ENCODE measurements around the gene COL3A1. TPM values are rescaled to one million over a fixed set of nuclear protein-coding genes. Genes with fewer than 3 reads are reported as not detected.

COL3A1 gene
- total RNA-seq, 2 donors from 2014 or later = not detected

GRCh38 chr2:188937228-188938220, 36.6 kb upstream of the COL3A1 start:
- no peaks in the 10 kb centered on the region for H3K9me3 Mint-ChIP-seq
- H3K4me3 Mint-ChIP-seq = no peak overlapping the region
- Histone ChIP-seq H3K36me3 (ENCODE audit: control insufficient read depth, insufficient read depth, low read length) (no peaks in the 10 kb centered on the region), H3K9me3 (ENCODE audit: control insufficient read depth, low read length) (no peaks in the 10 kb centered on the region), H3K27ac (ENCODE audit: low read depth, low read length) (no peak overlapping the region), H3K27me3 (ENCODE audit: control insufficient read depth, insufficient read depth, low read length, poor library complexity, severe bottlenecking) (no peaks in the 10 kb centered on the region), H3K9ac (ENCODE audit: extremely low read depth, low read length, poor library complexity, severe bottlenecking) (no peak overlapping the region), H3K4me1 (ENCODE audit: control insufficient read depth, insufficient read depth, low read length) (no peaks in the 10 kb centered on the region), H3K4me3 (ENCODE audit: low read length) (no peak overlapping the region)
- H3K27me3 Mint-ChIP-seq (ENCODE audit: insufficient read depth) = no peaks in the 10 kb centered on the region
- H3K4me1 Mint-ChIP-seq = no peaks in the 10 kb centered on the region
- H3K36me3 Mint-ChIP-seq (ENCODE audit: low read depth) = no peaks in the 10 kb centered on the region
- no peak overlapping the region for H3K27ac Mint-ChIP-seq
- 78 to 100% methylated on average over 1 of the region's 1 CpG for WGBS, 2 experiments (ENCODE audit: insufficient coverage in 1 of 2, insufficient read length in 1 of 2)
- no peak for DNase-seq
- no peak for TF ChIP-seq CTCF (conservative IDR thresholded peaks at IDR 0.05)

GRCh38 chr2:188940171-188940570, 34.0 kb upstream of the COL3A1 start:
- H3K4me1 ChIP-seq (ENCODE audit: control insufficient read depth, insufficient read depth, low read length) = no peaks in the 10 kb centered on the region
- no peak for TF ChIP-seq CTCF (conservative IDR thresholded peaks at IDR 0.05)
- H3K27ac ChIP-seq (ENCODE audit: low read depth, low read length) = no peak overlapping the region
- no peaks in the 10 kb centered on the region for H3K27me3 ChIP-seq (ENCODE audit: control insufficient read depth, insufficient read depth, low read length, poor library complexity, severe bottlenecking)
- peaks cover 11% of the 10 kb centered on the region for H3K9me3 Mint-ChIP-seq
- no peak overlapping the region for H3K4me3 ChIP-seq (ENCODE audit: low read length)
- no peak overlapping the region for H3K4me3 Mint-ChIP-seq
- H3K4me1 Mint-ChIP-seq = no peaks in the 10 kb centered on the region
- no peaks in the 10 kb centered on the region for H3K27me3 Mint-ChIP-seq (ENCODE audit: insufficient read depth)
- peaks cover 5% of the 10 kb centered on the region for H3K9me3 ChIP-seq (ENCODE audit: control insufficient read depth, low read length)
- no peak overlapping the region for H3K27ac Mint-ChIP-seq
- H3K9ac ChIP-seq (ENCODE audit: extremely low read depth, low read length, poor library complexity, severe bottlenecking) = no peak overlapping the region
- no peaks in the 10 kb centered on the region for H3K36me3 Mint-ChIP-seq (ENCODE audit: low read depth)
- H3K36me3 ChIP-seq (ENCODE audit: control insufficient read depth, insufficient read depth, low read length) = no peaks in the 10 kb centered on the region
- 83 to 96% methylated on average over 4 of the region's 4 CpGs for WGBS, 2 experiments (ENCODE audit: insufficient coverage in 1 of 2, insufficient read length in 1 of 2)
- no peak for DNase-seq

- no peak for DNase-seq
- no peaks in the 10 kb centered on the region for H3K4me1 Mint-ChIP-seq
- no peaks in the 10 kb centered on the region for H3K27me3 Mint-ChIP-seq (ENCODE audit: insufficient read depth)
- no peaks in the 10 kb centered on the region for H3K36me3 Mint-ChIP-seq (ENCODE audit: low read depth)
- no peak overlapping the region for H3K9ac ChIP-seq (ENCODE audit: extremely low read depth, low read length, poor library complexity, severe bottlenecking)
- H3K4me3 Mint-ChIP-seq = no peak overlapping the region
- no peak for TF ChIP-seq CTCF (conservative IDR thresholded peaks at IDR 0.05)
- H3K27ac Mint-ChIP-seq = no peak overlapping the region
- no peaks in the 10 kb centered on the region for H3K27me3 ChIP-seq (ENCODE audit: control insufficient read depth, insufficient read depth, low read length, poor library complexity, severe bottlenecking)
- H3K4me1 ChIP-seq (ENCODE audit: control insufficient read depth, insufficient read depth, low read length) = no peaks in the 10 kb centered on the region
- H3K27ac ChIP-seq (ENCODE audit: low read depth, low read length) = no peak overlapping the region
- H3K4me3 ChIP-seq (ENCODE audit: low read length) = no peak overlapping the region
- H3K9me3 Mint-ChIP-seq = peaks cover 16% of the 10 kb centered on the region
- 89% methylated on average over 21 of the region's 21 CpGs; no CpG with 5 or more reads in 1 of the 2 experiments for WGBS, 2 experiments (ENCODE audit: insufficient coverage in 1 of 2, insufficient read length in 1 of 2)
- H3K36me3 ChIP-seq (ENCODE audit: control insufficient read depth, insufficient read depth, low read length) = no peaks in the 10 kb centered on the region
- peaks cover 6% of the 10 kb centered on the region for H3K9me3 ChIP-seq (ENCODE audit: control insufficient read depth, low read length)
Observed at GRCh38 chr2:188944442-188944841, 29.7 kb upstream of the COL3A1 start.

All from endodermal cell (in vitro differentiated cells).